Peyer's patch (tissue), 4 donors: ENCODE results near the gene RAB39A. TPM values are rescaled to one million over a fixed set of nuclear protein-coding genes. Genes with fewer than 3 reads are reported as not detected.

Experiments
- DNase-seq, 3 donors: peaks; one replicate each; pipeline ENCODE4 v3.0.0-alpha.2; 2017 to 2019
- H3K27ac ChIP-seq, 4 donors: fragments of 200-600 bp; sonication (generic); one replicate each; pipeline ENCODE4 v1.5.1; 2016 to 2019
- H3K27me3 ChIP-seq, 2 donors: fragments of 200-600 bp; sonication (generic); one replicate each; pipeline ENCODE4 v1.5.1; 2019
- H3K36me3 ChIP-seq, 3 donors: fragments of 200-600 bp; sonication (generic); one replicate each; pipeline ENCODE4 v1.5.1; 2016 to 2019
- H3K4me1 ChIP-seq, 4 donors: fragments of 200-600 bp; sonication (generic); one replicate each; pipeline ENCODE4 v1.5.1; 2016 to 2019
- H3K4me3 ChIP-seq, 4 donors: fragments of 200-600 bp; sonication (generic); 1 replicate in 3 of 4; 2 replicates in 1 of 4; pipeline ENCODE4 v1.5.1; 2016 to 2019; ENCODE audit warnings: mild to moderate bottlenecking in 1 of 4
- H3K9me3 ChIP-seq, 4 donors: fragments of 200-600 bp; sonication (generic); one replicate each; pipeline ENCODE4 v1.5.1; 2016 to 2019; ENCODE audit warnings: mild to moderate bottlenecking in 1 of 4
- POLR2A ChIP-seq, 2 donors: fragments of 450-650 bp; IDR thresholded peaks; one replicate each; pipeline ENCODE4 v1.5.1; 2017; ENCODE audit warnings: antibody characterized with exemption in 2 of 2, mild to moderate bottlenecking in 2 of 2, moderate library complexity in 2 of 2
- total RNA-seq, 4 donors: library from RNA; depleted of rRNA; stranded (reverse); fragments of >200 nt; gene quantifications; one replicate each; pipeline ENCODE4 v1.1.0, GENCODE V29; 2016
- TF ChIP-seq, protein P1 (sequence below), 6 experiments: fragments of 450-650 bp in 4 of 6; fragments of 200-600 bp in 2 of 6; sonication (generic) in 1 of 6; IDR thresholded peaks; one replicate each; pipeline ENCODE4 v1.5.1; 2017 to 2019; ENCODE audit warnings: antibody characterized with exemption in 6 of 6, mild to moderate bottlenecking in 3 of 6, moderate library complexity in 1 of 6

RAB39A gene
- total RNA-seq, 4 donors from 2014 or later = 0.67 to 2.5 (median 0.87) TPM

DNA sequence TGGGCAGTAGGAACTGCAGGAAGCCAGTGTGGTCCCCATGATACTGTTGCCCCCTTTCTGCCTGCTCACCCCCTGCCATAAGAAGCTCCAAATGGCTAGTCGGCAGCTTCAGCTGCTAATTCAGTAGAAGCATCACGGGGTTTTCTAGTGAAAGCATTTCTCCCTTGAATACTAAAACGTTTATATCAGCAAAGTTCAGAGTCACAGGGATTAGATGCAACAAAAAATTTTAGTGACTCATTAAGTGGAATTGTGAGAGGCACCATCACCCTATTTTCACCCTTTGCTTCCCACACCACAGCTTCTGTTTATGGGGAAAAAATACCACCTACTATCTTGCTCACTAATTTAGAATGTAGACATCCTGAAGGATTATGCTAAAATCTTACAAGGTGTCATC is 25.2 kb downstream of the RAB39A start:
- Histone ChIP-seq H3K27me3 (no peaks in the 10 kb centered on the region), H3K4me1 (no peaks in the 10 kb centered on the region), H3K36me3 (no peaks in the 10 kb centered on the region), H3K4me3 (no peak overlapping the region), H3K27ac (no peak overlapping the region), H3K9me3 (no peaks in the 10 kb centered on the region)
- no peak for TF ChIP-seq POLR2A (IDR thresholded peaks at IDR 0.05)
- TF ChIP-seq, protein P1, sequence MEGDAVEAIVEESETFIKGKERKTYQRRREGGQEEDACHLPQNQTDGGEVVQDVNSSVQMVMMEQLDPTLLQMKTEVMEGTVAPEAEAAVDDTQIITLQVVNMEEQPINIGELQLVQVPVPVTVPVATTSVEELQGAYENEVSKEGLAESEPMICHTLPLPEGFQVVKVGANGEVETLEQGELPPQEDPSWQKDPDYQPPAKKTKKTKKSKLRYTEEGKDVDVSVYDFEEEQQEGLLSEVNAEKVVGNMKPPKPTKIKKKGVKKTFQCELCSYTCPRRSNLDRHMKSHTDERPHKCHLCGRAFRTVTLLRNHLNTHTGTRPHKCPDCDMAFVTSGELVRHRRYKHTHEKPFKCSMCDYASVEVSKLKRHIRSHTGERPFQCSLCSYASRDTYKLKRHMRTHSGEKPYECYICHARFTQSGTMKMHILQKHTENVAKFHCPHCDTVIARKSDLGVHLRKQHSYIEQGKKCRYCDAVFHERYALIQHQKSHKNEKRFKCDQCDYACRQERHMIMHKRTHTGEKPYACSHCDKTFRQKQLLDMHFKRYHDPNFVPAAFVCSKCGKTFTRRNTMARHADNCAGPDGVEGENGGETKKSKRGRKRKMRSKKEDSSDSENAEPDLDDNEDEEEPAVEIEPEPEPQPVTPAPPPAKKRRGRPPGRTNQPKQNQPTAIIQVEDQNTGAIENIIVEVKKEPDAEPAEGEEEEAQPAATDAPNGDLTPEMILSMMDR (IDR thresholded peaks at IDR 0.05) = no peak
- no peak for DNase-seq

DNA sequence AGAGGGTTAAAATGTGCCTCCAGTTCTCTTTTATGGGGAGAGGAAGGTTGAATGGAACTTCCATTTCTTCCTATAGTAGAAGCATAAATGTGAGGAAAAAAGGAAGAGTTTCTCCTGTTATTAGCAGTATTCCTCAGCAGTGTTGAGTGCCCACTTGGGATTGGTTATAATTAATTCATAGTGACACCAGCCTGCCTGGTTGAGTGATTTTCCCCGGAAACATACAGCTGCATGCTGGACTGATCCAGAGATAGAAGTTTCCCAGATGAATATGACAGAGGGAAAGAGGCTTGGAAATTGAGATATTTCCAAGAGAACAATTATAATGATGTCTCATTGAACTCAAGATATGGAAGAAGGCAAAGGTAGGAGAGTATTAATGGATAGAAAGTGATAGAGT is 28.3 kb downstream of the RAB39A start:
- H3K36me3 ChIP-seq = no peaks in the 10 kb centered on the region
- no peaks in the 10 kb centered on the region for H3K27me3 ChIP-seq
- H3K27ac ChIP-seq = no peak overlapping the region
- DNase-seq = no peak
- TF ChIP-seq POLR2A (IDR thresholded peaks at IDR 0.05) = no peak
- TF ChIP-seq, protein P1 (IDR thresholded peaks at IDR 0.05) = no peak
- no peaks in the 10 kb centered on the region for H3K9me3 ChIP-seq
- no peak overlapping the region for H3K4me3 ChIP-seq
- H3K4me1 ChIP-seq = no peaks in the 10 kb centered on the region

DNA sequence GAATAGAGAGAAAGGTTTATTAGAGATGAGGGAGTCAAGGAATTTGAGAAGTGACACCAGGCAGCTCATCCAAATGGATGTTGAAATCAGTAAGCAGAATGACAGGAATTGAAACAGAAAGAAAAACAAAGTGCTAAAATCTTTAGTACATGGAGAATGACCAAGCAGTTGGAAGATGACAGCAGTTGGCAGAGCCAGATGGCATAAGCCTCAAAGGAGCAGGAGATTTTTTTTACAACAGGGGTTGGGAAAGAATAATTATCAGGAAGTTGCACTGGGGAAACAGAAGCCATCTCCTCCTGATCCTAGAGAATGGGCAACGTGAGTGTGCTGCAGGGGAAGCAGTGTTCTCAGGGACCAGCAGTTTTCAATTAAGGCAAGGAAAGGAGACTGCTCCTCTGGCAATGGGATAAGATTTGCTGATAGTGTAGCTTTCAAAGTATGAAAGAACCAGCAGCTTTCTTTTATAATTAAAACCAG is 28.9 kb downstream of the RAB39A start:
- TF ChIP-seq, protein P1 (IDR thresholded peaks at IDR 0.05) = no peak
- no peak for TF ChIP-seq POLR2A (IDR thresholded peaks at IDR 0.05)
- Histone ChIP-seq H3K36me3 (no peaks in the 10 kb centered on the region), H3K27ac (no peak overlapping the region), H3K9me3 (no peaks in the 10 kb centered on the region), H3K27me3 (no peaks in the 10 kb centered on the region), H3K4me3 (no peak overlapping the region), H3K4me1 (no peaks in the 10 kb centered on the region)
- no peak for DNase-seq

DNA sequence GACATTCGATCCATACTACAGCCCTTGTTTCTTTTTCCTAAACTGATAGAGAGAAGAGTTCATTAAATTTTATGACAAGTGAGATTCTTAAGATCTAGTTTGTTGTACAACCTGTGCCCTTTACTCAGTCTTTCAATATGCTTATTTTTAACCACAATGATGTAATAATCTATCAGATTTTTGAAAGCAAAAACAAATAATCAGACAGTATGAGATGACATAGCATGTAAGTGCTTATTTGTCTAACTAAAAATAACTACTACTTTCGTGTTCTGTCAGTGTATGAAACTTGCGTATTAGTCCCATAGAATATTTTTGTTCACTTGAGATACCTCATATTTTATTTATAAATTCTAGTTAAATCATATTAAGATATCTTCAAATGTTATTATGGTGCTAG is 33.2 kb downstream of the RAB39A start:
- Histone ChIP-seq H3K36me3 (no peaks in the 10 kb centered on the region), H3K27ac (no peak overlapping the region), H3K4me3 (no peak overlapping the region), H3K9me3 (no peaks in the 10 kb centered on the region), H3K4me1 (no peaks in the 10 kb centered on the region), H3K27me3 (no peaks in the 10 kb centered on the region)
- no peak for DNase-seq
- TF ChIP-seq, protein P1 (IDR thresholded peaks at IDR 0.05) = no peak
- no peak for TF ChIP-seq POLR2A (IDR thresholded peaks at IDR 0.05)

DNA sequence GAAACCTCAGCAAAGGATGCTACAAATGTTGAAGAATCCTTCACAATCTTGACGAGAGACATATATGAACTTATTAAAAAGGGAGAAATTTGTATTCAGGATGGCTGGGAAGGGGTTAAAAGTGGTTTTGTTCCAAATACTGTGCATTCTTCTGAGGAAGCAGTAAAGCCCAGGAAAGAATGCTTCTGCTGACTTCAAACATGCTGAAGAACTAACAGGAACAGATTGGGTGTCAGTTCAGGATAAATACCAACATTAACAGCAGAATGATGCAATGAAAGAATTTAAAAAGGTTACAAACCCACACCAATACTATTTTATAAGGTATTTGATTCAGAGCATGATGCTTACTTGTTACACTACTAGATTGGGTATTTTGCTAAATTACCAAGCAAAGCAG is 33.9 kb downstream of the RAB39A start:
- DNase-seq = no peak
- no peaks in the 10 kb centered on the region for H3K9me3 ChIP-seq
- H3K4me3 ChIP-seq = no peak overlapping the region
- H3K4me1 ChIP-seq = no peaks in the 10 kb centered on the region
- no peaks in the 10 kb centered on the region for H3K27me3 ChIP-seq
- TF ChIP-seq, protein P1 (IDR thresholded peaks at IDR 0.05) = no peak
- TF ChIP-seq POLR2A (IDR thresholded peaks at IDR 0.05) = no peak
- no peak overlapping the region for H3K27ac ChIP-seq
- no peaks in the 10 kb centered on the region for H3K36me3 ChIP-seq

DNA sequence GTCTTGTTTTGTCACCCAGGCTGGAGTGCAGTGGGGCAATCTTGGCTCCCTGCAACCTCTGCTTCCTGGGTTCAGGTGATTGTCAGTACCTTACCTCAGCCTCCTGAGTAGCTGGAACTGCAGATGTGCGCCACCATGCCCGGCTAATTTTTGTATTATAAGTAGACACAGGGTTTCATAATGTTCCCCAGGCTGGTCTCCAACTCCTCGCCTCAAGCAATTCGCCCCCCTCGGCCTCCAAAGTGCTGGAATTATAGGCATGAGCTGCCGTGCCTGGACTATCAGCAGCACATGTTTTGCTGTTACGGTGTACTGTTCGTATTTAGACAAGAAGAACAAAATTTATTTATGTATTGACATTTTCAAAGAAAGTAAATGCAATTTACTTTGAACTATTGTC is 34.8 kb downstream of the RAB39A start:
- Histone ChIP-seq H3K36me3 (no peaks in the 10 kb centered on the region), H3K9me3 (no peaks in the 10 kb centered on the region), H3K27ac (no peak overlapping the region), H3K27me3 (no peaks in the 10 kb centered on the region), H3K4me3 (no peak overlapping the region), H3K4me1 (no peaks in the 10 kb centered on the region)
- DNase-seq = no peak
- TF ChIP-seq POLR2A (IDR thresholded peaks at IDR 0.05) = no peak
- TF ChIP-seq, protein P1 (IDR thresholded peaks at IDR 0.05) = no peak
